GM21528 (cell line): ENCODE measurements around the gene HMMR.
"Not testable (repeated sequence)": the region's sequence is repeated elsewhere in the genome, so short reads cannot be mapped to it uniquely, and the experiment has no call there.

ENCODE experiments used
- ATAC-seq: cut with Tn5 transposase; IDR thresholded peaks from one replicate; pipeline ENCODE4 v1.9.1; 2021; ENCODE audit warnings: mild to moderate bottlenecking, moderate library complexity; ENCODE audit not compliant: unreplicated experiment, low FRiP score

HMMR gene

GRCh38 chr5:163505368-163506094 lies 45.1 kb downstream of the HMMR start, which contains the start of gene MAT2B:
Gene MAT2B (plus strand): TSS chr5:163505619. CDS start chr5:163505687, 68 bp downstream.
- peak; percentile 91 for ATAC-seq

DNA sequence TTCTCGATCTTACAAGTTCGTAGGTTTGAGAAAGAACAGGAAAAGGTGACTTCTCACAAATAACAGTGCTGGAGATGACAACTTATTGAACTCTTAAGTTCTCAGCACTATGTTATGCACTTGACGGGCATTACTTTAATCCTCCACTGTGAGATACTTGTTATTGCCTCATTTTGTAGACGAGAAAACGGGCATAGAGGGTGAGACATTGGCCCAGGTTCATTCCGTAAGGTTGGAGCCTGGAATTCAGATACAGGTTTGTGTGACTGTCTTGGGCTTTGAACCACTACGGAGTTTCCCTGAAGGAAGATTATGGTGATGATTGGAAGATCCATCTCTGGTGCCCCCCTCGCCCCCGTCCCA lies 45.6 kb downstream of the HMMR start:
- peak; percentile 18 for ATAC-seq

- ATAC-seq = no peak
These were observed 46.3 kb downstream of the HMMR start for GRCh38 chr5:163506726-163507125.

DNA sequence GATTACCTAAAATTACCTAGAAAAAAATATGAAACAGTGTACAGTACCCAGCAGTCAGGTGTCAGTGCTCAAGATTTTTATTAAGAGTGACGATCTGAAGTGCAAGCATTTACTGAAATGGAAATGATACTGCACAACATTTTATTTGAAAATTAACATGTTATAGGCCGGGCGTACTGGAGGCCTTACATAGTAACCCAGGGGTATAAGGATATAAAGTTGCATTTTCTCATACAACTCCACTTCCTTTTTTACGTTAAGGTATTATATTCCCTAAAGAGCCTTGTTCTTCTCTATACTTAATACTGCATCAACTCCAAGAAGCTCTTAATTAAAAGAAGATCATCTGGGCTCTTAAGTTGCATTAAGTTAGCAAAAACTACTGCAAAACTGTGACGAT lies 48.3 kb downstream of the HMMR start:
- ATAC-seq = no peak

DNA sequence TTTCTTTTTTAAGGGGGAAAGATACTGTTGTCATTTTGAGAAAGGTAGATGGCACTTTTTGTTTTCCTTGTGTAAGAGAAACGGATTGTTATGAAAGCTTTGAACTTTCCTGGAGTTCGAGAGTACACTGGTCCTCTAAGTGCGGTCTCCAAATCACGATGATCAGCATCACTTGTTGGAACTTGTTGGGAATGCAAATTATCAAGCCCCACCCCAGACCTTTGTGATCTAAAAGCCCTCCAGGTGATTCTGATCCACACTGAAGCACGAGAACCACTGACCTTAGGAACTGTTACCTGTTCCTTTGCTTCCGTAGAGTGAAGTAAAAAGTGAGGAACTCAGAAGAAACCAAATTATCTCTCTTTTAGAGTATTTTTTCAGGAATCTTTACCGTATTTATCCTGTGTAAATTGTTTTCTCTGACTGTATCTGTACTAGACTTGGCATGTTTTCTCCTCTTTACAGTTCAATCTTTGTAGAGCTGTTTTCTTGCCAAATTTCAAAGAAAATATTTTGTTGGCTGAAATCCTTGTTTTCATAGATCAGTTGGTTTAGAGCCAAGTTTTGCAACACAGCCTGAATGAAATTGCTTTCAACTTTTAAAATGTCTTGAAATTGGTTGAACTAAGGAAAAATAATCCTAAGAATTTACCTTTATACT lies 49.0 kb downstream of the HMMR start:
- ATAC-seq = no peak

- no peak for ATAC-seq
These were observed 52.1 kb downstream of the HMMR start for GRCh38 chr5:163512526-163512925.

DNA sequence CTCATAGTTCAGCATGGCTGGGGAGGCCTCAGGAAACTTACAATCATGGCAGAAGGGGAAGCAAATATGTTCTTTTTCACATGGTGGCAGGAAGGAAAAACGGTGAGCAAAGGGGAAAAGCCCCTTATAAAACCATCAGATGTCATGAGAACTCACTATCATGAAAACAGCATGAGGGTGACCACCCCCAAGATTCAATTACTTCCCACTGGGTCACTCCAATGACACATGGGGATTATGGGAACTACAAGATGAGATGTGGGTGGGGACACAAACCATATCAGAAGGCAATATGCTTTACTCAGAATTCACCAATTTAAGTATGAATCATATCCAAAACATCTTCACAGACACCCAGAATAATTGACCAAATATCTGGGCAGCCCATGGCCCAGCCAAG lies 64.7 kb downstream of the HMMR start:
- ATAC-seq = no peak

DNA sequence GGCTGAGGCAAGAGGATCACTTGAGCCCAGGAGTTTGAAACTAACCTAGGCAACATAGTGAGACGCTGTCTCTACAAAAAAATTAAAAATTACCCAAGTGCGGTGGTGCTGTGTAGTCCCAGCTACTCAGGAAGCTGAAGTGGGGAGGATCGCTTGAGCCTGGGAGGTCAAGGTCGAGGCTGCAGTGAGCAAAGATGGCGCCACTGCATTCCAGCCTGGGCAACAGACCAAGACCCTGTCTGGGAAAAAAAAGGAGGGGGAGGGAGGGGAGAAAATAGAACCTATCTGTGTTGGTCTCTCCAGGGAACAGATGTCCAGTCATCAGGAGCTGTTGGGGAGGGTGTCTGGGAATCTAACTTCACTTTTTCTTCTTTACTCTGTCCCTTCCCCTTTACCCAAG lies 69.3 kb downstream of the HMMR start:
- ATAC-seq = no peak

DNA sequence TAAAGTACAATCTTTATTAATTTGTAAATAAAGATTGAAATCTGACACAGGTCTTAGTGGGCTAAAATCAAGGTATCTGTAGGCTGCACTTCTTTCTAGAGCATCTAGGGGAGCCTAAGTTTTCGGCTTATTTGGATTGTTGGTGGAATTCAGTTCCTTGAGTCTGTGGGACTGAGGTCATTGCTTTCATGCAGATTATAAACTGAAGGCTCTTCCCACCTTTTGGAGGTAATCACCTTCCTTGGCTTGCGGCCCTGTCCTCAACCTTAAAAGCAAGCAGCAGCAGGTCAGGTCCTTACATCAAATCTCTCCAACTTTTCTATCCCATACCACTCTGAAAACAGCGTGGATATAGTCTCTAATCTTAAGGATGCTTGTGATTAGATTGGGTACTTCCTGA lies 70.8 kb downstream of the HMMR start:
- ATAC-seq = no peak

- no peak for ATAC-seq
These were observed 72.0 kb downstream of the HMMR start for GRCh38 chr5:163532171-163533084.

GRCh38 chr5:163533223-163533622 lies 72.8 kb downstream of the HMMR start:
- no peak for ATAC-seq

DNA sequence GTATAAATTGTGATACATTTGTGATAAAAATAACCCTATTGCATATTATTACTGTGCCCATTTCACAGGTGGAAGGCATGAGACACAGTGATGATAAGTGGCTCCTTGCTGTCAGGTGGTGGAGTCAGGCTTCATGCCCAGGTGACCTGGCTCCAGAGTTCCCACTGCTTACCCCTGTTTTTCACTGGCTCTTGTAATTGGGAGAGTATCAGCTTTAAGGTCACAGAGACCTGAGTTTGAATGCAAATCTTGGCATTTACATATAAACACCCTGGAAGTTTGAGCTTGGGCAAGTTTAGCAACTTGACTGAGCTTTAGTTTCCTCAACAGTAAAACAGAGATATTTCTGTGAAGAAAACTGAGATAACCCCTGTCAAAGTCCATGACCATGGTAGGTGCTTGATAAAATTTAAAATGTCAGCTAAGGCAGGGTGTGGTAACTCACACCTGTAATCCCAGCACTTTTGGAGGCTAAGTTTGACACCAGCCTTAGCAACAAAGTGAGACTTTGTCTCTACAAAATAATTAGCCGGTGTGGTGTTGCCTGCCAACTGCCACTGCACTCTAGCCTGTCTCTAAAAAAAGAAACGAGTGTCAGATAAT lies 74.2 kb downstream of the HMMR start:
- no peak for ATAC-seq

DNA sequence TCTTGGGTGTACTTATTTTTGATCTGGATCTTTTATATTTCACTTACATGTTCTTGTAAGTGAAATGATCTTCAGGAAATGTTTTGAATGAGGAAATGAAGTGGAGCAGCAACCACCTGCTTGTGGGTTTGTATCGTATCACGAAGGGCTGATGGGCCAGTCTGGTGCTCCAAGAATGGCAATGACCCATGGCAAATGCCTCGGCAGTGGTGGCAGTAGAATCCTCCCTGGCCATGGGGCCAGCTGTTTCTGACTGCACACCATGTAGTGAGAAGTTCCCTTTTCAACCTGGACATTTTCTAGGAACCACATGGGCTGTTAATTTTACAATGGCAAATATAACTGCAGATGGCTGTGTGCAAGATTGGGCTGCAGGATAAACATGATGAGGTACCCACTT lies 74.9 kb downstream of the HMMR start:
- ATAC-seq = no peak

- ATAC-seq = not testable (repeated sequence)
These were observed 76.0 kb downstream of the HMMR start for GRCh38 chr5:163536442-163536841.

DNA sequence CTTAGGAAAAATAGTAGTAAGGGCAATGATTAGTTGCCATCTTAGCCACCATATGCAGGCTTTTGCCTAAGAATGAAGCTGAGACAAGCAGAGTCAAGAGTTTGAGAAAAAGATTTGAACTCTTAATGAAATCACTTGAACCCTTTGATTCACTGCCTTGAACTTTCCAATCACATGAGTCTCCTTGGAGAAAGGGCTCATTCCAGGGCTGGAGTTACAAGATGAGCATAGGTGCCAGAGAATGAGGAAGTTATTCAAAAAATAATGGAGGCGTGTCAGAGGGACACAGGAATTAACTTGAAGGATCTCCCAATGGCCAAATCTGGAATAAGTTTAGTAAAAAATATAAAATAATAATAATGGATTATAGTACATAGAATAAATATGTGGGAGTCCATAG lies 80.3 kb downstream of the HMMR start:
- ATAC-seq = no peak
